ENCODE results near the gene FAM83F.
"Not testable (repeated sequence)": the region's sequence is repeated elsewhere in the genome, so short reads cannot be mapped to it uniquely, and the experiment has no call there.

Gene FAM83F

DNA sequence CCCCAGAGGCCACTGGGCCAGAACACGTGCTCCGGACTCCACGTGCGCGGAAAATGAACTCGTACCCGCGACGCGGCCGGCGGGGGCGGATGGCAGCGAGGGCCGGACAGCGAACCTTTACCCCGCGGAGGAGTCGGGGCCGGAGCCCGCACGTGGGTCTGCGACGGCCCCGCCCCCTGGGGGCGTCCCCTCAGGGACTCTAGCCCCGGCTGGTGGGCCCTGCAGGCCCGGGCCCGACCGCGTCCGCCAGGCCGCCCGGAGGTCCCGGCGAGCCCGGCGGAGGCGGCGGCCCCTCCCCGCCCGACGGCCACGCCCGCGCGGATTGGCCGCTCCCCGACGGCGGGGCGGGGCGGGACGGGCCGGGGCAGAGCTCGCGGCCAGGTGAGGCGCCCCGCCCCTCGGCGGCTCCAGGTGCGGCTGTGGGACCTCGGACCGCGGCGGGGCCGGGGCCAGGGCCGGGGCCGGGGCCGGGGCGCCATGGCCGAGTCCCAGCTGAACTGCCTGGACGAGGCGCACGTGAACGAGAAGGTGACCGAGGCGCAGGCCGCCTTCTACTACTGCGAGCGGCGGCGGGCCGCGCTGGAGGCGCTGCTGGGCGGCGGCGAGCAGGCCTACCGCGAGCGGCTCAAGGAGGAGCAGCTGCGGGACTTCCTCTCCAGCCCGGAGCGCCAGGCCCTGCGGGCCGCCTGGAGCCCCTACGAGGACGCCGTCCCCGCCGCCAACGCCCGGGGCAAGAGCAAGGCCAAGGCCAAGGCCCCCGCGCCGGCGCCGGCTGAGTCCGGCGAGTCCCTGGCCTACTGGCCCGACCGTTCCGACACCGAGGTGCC lies at the start of gene FAM83F:
TSS of gene FAM83F (plus strand) at position 389 of the 827 bp plus-strand sequence. CDS start at position 478, 89 bp downstream.
- DNase-seq: peak; percentile 28 to 43

DNA sequence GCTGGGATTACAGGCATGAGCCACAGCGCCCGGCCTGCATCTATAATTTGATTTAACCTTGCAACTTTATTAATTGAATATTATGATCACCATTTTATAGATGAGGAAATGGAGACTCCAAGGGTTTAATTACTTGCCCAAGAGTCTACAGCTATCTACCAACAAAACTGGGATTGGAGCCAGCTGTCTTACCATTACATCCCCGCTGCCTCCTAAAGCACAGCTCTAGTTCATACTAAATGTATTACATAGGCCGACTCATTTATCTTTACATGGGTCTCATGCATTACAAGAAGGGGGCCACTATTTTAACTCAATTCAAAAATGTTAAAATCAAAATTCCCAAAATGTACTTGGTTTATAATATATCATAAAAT lies 48.6 kb upstream of the FAM83F start:
- DNase-seq: no peak

DNA sequence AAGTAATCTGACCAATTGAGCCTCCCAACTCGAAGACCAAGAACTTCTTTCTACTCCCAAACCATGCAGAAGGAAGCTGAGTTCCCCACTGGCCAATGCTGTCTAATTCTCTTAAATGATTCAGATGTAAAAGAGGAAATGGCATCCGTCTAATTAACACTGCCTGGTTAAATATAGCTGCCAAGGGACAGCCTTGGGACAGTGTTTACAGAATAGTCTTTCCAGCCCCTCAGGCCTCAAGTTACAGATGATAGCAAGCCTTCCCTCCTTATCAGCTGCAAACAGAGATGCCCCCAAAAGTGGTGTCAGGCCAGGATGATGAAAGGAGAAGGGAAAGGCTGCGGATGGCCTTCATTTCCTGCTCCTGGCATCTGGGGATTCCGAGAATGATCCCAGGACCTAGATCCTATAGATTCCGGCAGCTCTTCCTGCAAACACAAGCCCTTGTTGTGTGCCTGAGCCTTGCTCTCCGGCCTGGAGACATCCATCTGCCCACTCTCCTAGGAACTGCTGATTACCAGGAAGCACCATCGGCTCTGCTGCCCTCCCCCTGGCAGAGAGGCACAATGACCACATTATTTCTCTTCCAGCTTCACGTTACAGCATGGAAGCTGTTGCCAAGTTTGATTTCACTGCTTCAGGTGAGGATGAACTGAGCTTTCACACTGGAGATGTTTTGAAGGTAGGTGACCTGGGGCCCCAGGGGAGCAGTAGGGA lies 48.1 kb upstream of the FAM83F start:
- DNase-seq: peak in 1 of 2 experiments; percentile 51

DNA sequence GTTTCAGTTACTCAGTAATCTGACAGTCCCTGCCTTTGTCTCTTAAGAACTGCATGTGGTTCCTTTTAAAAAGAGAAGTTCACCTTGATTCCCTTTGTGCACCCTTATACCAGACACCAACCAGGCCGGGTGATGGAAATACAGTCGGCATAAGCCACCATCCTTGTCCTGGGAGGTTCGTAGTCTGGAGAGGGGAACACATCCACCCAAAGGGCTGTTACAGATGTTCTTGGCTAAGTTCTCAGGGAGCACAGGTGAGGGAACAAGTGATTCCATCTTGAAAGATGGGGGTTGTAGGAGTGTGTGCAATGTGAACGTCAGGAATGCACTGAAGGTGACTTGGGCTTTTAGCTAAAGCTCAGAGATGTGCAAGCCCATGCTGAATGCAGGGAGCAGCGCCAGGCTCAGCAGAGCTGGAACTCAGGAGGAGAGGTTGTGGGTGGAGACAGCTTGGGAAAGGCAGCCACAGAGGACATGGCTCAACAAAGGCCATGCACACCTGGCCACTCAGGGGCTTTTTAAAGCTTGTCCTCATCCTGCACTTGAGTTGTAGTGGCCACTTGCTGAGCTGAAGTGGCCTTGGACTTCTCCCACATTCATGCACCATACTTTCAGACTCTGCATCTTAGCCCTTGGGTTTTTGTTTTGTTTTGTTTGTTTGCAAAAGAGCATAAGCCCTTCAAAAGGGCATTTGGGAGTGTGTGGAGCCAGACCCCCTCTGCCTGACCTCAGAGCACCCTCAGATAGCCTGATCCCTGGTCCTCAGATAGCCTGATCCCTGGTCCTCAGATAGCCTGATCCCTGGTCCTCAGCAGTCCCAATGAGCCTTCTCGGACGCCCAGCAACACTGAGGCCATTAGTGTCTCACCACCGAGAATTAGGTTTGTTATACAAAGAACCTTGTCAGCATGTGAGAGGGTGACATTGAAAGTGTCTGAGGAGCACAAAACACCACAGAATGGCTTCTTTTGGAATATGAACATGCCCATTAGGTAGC lies 47.2 kb upstream of the FAM83F start:
- no peak for DNase-seq

DNA sequence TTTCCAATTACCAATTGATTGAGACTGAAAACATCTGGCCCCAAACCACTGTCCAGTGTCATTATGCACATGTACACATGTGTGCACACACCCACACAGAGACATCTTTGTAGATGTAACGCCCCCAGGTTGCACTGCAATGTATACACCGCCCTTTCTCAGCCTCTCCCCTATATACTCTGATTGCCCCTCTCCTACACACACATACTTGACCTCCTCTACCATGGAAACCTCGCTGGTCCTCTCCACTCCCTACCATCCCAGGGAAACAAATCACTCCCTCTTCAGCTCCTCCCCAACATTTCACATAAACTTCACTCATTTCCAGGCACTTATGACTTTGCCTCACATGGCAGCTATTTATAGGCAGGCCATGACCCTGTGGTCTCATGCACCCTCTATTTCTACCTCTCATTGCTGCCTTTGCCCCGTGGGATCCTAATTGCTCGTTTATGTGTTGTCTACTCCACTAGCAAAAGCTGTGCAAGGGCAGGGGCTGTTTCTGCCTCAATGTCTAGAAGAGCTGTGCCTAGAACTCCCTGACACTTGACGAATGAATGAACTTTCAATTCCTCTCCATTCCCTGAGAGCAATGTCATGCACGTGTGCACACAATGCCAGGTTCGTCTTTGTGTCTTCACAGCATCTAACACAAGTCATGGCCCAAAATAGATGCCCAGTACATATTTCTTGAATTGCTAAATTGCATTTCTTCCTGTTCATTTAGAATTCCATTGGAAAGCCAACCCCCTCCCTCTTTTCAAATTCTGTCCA lies 44.6 kb upstream of the FAM83F start:
- DNase-seq: no peak

DNA sequence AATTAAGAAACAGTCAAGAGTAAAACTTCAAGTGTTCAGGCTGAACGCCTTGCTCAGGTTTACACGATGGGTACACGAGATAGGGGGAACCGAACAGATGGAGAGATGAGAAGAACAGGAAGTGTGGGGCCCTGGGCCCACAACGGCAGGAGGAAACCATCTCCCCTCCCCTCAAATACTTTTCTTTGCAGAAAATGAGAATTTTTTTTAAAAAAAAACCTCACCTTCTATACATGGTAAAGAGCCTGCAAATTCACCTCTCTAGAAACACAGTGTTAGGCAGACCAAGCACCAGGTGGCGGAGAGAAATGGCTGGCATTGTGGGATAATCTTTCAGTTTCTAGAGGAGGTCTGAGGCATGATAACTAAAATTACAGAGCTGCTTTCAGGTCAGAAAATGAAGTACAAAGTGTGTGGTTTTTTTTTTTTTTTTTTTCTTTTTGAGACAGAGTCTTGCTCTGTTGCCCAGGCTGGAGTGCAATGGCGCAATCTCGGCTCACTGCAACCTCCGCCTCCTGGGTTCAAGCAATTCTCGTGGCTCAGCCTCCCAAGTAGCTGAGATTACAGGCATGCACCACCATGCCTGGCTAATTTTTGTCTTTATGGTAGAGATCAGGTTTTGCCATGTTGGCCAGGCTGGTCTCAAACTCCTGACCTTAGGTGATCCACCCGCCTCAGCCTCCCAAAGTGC lies 43.0 kb upstream of the FAM83F start:
- DNase-seq: not testable (repeated sequence)

DNA sequence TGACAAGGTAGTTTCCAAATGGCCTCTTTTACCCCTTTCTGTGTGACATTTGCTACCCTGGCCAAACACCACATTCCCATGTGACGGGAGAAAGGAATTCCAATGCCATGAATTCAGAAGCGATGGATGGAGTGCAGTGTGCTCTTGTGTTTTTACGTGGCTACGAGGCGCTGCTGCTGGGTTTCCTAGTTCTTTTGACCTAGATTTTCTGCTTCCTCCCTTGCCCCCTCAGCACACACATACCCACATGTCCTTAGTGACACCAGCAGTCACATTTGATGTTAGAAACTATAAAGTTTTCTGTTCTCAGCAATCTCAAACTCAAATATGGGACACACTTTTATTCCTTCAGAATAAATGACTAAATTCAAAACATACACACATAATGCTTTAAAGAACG lies 42.4 kb upstream of the FAM83F start:
- DNase-seq: no peak

DNA sequence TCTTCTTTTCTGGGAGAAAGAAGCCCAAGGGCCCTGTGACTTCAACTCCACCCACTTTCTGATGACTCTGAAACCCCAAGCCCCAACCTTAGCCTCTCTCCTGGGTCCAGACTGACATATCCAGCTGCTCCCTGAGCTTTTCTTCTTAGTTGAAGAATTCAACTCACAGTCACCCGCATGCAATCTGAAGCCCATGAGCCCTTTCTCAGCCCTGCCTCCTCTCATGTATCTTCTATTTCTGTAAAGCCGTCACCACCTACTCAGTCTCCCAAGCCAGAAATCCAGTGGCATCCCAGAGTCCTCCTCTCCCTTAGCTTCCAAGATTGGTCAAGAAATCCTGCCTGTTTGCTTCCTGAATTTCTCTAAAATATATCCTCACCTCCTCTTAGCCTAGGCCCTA lies 41.7 kb upstream of the FAM83F start:
- DNase-seq: no peak

DNA sequence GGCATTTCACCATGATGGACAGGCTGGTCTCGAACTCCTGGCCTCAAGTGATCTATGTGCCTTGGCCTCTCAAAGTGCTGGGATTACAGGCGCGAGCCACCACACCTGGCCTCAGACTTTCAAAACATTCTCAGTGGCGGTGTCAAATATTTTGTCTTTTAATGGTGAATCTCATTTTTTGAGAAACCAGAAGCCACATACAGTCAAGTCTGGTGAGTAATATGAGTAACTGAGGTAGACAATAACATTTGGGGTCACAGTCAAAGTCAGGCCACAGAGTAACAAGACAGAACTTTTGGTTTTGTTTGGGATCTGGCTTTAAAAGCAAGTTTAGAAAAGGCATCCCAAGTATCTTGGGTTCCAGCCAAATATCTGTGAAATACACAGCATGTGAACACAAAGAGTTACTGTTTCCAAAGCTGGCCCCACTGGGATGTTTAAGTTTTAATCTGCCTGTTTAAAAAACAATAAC lies 40.1 kb upstream of the FAM83F start:
- DNase-seq: no peak

DNA sequence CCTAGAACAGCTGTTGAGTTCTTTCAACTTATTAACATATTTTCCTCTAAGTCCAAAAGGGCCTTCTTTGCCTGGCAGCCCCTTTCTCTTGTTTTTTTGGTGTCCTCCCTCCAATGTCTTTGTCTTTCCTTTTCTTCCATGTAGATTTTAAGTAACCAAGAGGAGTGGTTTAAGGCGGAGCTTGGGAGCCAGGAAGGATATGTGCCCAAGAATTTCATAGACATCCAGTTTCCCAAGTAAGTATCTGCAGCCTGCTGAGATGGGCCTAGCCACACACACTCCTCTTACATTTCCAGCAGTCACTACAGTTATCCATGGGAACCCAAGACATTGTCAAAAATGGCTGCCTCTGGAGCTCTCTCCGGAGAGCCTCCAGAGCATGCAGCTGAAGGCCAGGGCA lies 39.1 kb upstream of the FAM83F start:
- DNase-seq: no peak

DNA sequence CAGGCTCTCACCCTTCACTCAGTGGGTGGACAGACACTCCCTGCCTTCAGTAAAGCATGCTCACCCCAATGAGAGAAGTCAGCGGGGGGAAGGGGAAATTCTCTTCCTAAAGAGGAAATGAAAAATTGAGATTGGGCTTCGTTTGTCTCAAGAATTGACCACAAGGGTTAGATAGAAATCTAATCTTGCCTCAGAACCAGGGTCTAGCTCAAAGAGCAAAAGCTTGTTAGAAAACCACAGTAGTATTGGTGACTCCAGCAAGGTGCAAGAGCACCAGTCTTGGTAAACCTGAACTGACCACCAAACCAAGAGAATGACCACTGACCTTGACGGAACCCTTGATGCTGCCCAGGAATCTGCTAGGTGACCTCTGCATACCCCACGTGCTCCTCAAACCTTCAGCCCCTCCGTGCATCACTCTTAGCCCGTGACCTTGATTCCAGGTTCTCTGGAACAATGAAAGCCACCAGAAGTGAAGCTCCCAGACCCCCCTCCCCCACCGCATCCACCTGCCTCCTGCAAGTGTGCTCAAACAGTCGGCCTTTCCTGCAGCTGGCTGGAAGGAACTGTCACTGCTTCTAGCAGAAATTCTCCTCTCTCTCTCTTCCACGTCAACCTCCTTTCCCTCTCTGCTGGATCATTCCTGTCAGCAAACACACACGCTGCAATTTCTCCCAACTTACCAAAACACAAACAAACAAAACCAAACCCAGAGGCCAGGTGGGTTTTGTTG lies 37.7 kb upstream of the FAM83F start:
- DNase-seq: no peak

DNA sequence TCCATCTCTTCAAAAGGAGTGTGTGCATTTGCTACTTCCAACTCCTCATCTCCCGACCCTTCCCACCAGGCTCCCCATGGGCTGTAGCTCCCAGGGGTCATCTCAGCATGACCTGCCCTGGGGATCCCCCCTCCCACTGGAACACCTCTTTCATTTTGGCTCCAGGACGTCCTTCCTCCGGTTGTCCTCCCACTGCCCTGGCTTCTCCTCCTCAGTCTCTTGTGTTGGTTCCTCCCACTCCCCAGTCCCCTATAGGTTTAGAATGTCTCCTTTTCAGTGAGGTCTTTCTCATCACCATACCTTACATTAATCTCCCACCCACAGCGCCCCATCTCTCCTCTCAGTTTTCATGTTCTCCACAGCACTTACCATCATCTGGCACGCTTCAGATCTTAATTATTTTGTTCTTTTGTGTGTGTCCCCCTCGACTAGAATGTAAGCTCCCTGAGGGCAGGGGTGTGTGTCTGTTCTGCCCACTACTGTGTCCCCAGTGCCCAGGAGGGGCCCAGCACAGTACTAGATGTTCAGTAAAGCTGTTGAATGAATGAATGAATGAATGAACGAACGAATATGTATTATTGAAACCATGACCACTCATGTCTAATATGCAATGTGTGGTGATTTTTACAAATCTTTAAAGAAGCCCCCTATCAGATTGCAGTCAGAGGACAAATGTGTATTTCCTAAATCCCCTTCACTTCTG lies 36.6 kb upstream of the FAM83F start:
- DNase-seq: no peak

DNA sequence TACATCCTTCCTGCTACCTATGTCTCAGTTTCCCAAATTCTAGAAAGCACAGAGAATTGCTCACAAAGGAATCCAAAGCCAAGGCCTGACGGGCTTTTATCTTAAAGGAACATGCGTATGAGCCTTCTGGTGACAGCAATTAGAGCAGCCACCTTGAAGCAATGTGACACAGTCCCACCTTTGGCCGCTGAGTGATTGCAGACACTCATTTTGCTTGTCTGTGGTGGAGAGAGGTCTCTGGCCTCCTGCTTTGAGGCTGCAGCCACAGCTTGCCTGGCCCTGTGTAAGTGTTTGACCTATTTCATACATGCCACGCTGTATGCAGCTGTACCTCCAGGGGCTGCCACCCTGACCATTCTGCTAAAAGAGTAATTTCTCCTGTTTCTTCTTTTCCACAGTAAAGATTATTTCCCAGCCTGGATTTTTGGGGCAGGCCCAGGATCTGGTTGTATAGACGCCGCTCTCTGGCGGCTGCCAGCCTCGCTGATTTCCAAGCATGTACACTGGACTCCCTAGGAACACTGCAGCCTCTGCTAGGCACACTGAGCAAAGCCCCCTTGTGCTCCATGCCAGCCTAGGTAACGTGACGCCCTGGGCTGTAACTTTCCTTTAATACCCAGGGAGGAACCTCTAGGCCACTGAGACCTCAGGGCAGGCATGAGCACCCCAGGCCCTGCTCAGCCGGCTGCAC lies 35.7 kb upstream of the FAM83F start:
- no peak for DNase-seq

DNA sequence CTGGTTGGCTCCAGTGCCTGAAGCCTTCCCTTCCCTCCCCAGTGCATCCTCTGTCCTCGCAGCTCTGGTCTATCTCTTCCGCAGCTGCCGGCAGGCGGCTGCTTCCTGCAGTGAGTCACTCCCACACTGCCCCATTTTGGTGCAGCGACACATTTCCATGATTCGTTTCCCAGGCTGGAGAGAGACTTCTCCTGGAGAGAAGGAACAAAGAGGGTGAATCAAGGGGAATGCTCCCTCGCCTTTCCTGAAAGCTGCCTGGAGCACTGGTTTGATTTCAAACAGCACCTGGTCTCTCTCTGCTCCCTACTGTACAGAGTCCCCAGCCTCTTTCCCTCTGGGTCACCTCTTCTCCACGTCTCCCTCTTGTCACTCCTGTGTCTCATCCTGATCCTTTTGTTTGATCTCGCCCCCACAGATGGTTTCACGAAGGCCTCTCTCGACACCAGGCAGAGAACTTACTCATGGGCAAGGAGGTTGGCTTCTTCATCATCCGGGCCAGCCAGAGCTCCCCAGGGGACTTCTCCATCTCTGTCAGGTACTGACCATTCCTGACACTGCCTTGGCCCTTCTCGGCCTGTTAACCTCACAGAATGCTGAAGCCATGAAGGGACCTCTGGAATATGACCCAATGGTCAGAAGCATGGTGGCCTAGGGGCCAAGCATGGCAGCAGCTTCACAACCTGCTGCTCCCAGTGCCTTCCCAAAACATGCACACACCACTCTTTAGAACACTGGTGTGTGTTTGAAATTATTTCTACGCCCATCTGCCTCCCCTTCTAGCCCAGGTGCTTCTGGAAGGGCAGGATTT lies 34.9 kb upstream of the FAM83F start, which contains the start of gene TMA7B:
TSS of gene TMA7B (plus strand) at position 758 of the 808 bp plus-strand sequence. CDS start 3,978 bp downstream, outside the sequence.
- DNase-seq: peak in 1 of 2 experiments; percentile 21

DNA sequence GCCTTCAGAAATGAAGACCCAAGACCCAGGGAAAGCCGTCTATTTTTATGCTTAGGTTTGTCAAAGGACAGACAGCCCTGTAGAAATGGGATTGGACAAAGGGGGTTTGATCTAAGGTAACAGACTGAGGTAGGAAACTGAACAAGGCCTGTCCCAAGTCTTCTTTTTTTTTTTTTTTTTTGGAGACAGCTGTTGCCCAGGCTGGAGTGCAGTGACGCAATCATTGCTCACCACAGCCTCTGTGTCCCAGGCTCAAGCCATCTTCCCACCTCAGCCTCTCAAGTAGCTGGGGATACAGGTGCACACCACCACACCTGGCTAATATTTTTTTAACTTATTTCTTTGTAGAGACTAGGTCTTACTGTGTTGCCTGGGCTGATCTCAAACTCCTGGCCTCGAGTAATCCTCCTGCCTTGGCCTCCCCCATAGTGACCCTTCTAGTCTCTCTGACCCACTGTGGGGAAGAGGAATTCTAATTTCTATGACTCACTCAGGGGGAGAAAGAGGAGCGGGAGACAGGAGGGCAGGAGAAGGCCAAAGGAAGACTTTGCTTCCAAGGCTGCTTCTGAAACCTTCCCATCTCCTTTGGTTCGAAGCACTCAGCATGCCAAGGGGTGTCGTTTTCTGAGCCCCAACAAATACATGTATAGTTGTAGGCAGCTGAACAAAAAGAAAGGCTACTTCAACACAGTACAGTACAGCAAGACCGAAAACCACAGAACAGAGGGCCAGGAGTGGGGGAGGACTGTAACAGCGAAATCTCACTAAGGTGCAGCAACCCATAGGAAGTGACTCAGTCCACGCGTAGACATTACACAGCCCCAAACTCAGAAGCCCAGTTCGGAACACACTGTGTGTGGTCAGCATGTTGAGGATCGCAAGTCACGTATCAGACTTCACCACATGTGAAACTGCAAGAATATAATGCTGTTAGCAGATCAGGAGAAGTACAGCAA lies 33.7 kb upstream of the FAM83F start:
- DNase-seq: no peak

DNA sequence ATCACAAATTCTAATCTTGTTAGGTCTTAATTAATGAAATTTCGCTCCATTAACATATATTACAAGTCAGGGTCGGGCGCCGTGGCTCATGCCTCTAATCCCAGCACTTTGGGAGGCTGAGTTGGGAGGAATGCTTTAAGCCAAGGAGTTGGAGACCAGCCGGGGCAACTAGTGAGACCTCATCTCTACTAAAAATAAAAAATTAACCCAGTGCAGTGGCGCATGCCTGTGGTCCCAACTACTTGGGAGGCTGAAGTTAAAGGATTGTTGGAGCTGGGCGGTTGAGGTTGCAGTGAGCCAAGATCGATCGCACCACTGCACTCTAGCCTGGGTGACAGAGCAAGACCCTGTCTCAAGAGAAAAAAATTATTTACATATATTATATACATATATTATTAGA lies 32.7 kb upstream of the FAM83F start:
- no peak for DNase-seq

DNA sequence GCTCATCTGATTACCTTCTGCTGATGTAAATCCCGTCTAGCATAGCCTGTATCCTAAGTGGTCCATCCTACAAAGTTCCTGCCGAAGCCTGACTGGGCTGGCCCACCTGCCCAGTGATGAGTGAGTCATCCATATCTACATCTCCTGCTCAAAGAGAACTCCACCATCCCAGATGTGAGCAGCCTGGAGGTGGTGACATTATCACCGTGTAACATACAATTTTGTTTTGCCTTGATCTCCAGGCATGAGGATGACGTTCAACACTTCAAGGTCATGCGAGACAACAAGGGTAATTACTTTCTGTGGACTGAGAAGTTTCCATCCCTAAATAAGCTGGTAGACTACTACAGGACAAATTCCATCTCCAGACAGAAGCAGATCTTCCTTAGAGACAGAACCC lies 29.0 kb upstream of the FAM83F start:
- no peak for DNase-seq
